ENCODE results near the gene MCC.

The MCC gene

DNA sequence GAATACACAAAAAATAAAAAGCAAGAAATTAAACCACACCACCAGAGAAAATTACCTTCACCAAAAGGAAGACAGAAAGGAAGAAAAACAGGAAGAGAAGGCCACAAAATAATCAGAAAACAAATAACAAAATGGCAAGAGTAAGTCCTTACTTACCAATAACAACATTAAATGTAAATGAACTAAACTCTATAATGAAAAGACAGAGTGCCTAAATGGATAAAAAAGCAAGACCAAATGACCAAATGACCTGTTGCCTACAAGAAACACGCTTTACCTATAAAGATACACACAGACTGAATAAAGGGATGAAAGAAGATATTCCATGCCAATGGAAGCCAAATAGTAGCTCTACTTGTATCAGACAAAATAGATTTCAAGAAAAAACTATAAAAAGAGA lies 140.7 kb downstream of the MCC start:
- no peak for DNase-seq (ENCODE audit: low spot score)
- in situ Hi-C loops (cut with MboI; ENCODE audit: low sequenced_read_pairs, unreplicated experiment), result loop anchor here (25.0 kb wide), 2 partner anchors 165 to 265 kb away; partner anchors contain the start of gene YTHDC2
- TF ChIP-seq CTCF (IDR thresholded peaks at IDR 0.05; ENCODE audit: borderline replicate concordance, control extremely low read depth, extremely low read depth, insufficient read depth, missing control alignments), result no peak

- in situ Hi-C loops (cut with MboI; ENCODE audit: low sequenced_read_pairs, unreplicated experiment), result loop anchor here (25.0 kb wide), 2 partner anchors 167 to 267 kb away; partner anchors contain the start of gene YTHDC2
- TF ChIP-seq CTCF (IDR thresholded peaks at IDR 0.05; ENCODE audit: borderline replicate concordance, control extremely low read depth, extremely low read depth, insufficient read depth, missing control alignments), result no peak
- no peak for DNase-seq (ENCODE audit: low spot score)
Measured at GRCh38 chr5:113344973-113345940, 143.0 kb downstream of the MCC start.

DNA sequence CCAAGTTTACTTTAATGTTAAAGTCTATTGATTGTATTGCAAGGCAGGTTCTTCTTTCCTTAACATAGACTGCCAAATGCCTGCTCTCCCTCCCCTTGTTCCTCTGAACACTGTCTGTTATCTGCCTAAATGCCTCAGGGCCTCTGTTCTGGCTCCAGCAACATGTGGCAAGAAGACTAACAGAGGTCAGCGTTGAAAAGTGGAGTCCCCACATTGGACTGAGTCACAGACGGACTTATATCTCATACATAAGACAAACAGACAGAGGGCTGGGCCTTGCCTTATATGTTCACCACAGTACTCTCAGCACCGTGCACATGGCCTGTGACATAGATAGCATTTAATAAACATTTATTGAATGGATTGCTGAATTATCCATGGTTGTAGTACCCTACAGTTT lies 144.9 kb downstream of the MCC start:
- DNase-seq (ENCODE audit: low spot score), result no peak
- in situ Hi-C loops (cut with MboI; ENCODE audit: low sequenced_read_pairs, unreplicated experiment), result loop anchor here (25.0 kb wide), 2 partner anchors 169 to 269 kb away; partner anchors contain the start of gene YTHDC2
- no peak for TF ChIP-seq CTCF (IDR thresholded peaks at IDR 0.05; ENCODE audit: borderline replicate concordance, control extremely low read depth, extremely low read depth, insufficient read depth, missing control alignments)

- in situ Hi-C loops (cut with MboI; ENCODE audit: low sequenced_read_pairs, unreplicated experiment), result loop anchor here (25.0 kb wide), 2 partner anchors 172 to 272 kb away; partner anchors contain the start of gene YTHDC2
- no peak for DNase-seq (ENCODE audit: low spot score)
- TF ChIP-seq CTCF (IDR thresholded peaks at IDR 0.05; ENCODE audit: borderline replicate concordance, control extremely low read depth, extremely low read depth, insufficient read depth, missing control alignments), result no peak
Measured at GRCh38 chr5:113340537-113340936, 147.7 kb downstream of the MCC start.

- in situ Hi-C loops (cut with MboI; ENCODE audit: low sequenced_read_pairs, unreplicated experiment), result loop anchor here (25.0 kb wide), 2 partner anchors 174 to 274 kb away; partner anchors contain the start of gene YTHDC2
- DNase-seq (ENCODE audit: low spot score), result no peak
- TF ChIP-seq CTCF (IDR thresholded peaks at IDR 0.05; ENCODE audit: borderline replicate concordance, control extremely low read depth, extremely low read depth, insufficient read depth, missing control alignments), result no peak
Measured at GRCh38 chr5:113338628-113339027, 149.6 kb downstream of the MCC start.

DNA sequence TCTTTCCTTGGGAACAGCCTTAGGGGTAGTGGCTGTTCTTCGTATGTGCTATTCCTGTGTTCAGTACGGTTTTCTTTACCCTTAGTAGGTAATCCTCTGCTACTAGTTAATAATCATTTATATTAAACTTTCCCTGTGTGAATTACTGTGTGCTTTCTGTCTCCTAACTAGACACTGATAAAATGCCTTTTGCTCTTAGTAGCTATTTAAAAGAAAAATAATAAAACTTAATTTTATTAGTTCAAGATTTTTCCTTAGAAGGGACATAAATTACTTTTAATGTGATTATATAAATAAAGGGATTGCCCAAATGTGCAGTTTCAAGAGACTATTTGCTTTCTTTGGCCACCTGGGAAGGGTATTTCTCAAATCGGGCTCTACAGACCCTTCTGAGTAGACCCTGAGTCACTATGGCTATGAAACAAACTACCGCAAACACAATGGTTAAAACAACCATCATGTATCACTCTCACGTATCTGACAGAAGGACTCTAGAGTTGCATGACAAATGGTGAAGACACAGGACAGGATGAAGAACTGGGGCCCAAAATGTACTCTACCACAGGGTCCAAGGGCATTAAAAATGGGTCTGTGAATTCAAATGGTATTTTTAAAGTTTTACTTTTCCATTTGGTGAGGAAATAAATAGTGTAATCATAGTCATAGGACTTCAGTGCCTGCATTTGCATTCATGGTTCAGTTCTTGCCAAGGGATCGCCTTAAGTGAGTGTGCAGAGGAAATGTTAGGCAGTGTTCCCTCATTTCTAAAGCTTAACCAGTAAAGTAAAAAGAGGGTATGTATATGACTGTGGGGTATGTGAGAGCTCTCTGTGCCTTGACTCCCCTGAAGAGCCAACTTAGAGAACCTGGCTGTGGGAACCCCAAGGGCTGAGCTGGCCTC lies 150.5 kb downstream of the MCC start:
- in situ Hi-C loops (cut with MboI; ENCODE audit: low sequenced_read_pairs, unreplicated experiment), result loop anchor here (25.0 kb wide), 2 partner anchors 175 to 275 kb away; partner anchors contain the start of gene YTHDC2
- DNase-seq (ENCODE audit: low spot score), result no peak
- TF ChIP-seq CTCF (IDR thresholded peaks at IDR 0.05; ENCODE audit: borderline replicate concordance, control extremely low read depth, extremely low read depth, insufficient read depth, missing control alignments), result no peak

Measured in GM13976 (cell line).